Lung microvascular endothelial cell (primary cell): ENCODE data around the gene PTTG1IP. TPM values are rescaled to one million over a fixed set of nuclear protein-coding genes. Genes with fewer than 3 reads are reported as not detected.
A peak's percentile ranks its signal among the peaks of the same experiment; 100 is the strongest.

Experiments
- DNase-seq, 2 donors: peaks; one replicate each; pipeline versions ENCODE4 v3.0.0 to v3.0.0-alpha.2; 2010; ENCODE audit warnings: low read depth in 2 of 2
- total RNA-seq: library from RNA; depleted of rRNA; stranded (reverse); fragments of >200 nt; gene quantifications from 2 replicates; pipeline ENCODE4 v1.2.1, GENCODE V29; 2014

The PTTG1IP gene
- total RNA-seq, 1 donor from 2014 or later, result 379 TPM

GRCh38 chr21:44909719-44910118 is 36.2 kb upstream of the PTTG1IP start:
- DNase-seq, result no peak

- DNase-seq, result no peak
Observed at GRCh38 chr21:44908908-44909307, 35.4 kb upstream of the PTTG1IP start.

GRCh38 chr21:44907966-44908895 is 34.7 kb upstream of the PTTG1IP start:
- no peak for DNase-seq

GRCh38 chr21:44907225-44907965 is 33.9 kb upstream of the PTTG1IP start:
- DNase-seq, result no peak

GRCh38 chr21:44905728-44906090 is 32.2 kb upstream of the PTTG1IP start:
- no peak for DNase-seq

GRCh38 chr21:44905016-44905727 is 31.7 kb upstream of the PTTG1IP start:
- no peak for DNase-seq

- no peak for DNase-seq
Observed at GRCh38 chr21:44904141-44904923, 30.8 kb upstream of the PTTG1IP start.

GRCh38 chr21:44903689-44904088 is 30.2 kb upstream of the PTTG1IP start:
- DNase-seq, result no peak

- DNase-seq, result no peak
Observed at GRCh38 chr21:44903050-44903685, 29.7 kb upstream of the PTTG1IP start.

GRCh38 chr21:44902268-44903049 is 29.0 kb upstream of the PTTG1IP start:
- DNase-seq, result no peak

GRCh38 chr21:44901391-44902074 is 28.0 kb upstream of the PTTG1IP start:
- DNase-seq, result no peak

- DNase-seq, result peak in 1 of 2 donors; percentile 20
Observed at GRCh38 chr21:44900559-44901251, 27.2 kb upstream of the PTTG1IP start.

GRCh38 chr21:44899768-44900558 is 26.5 kb upstream of the PTTG1IP start:
- DNase-seq, result no peak

- no peak for DNase-seq
Observed at GRCh38 chr21:44898851-44899767, 25.6 kb upstream of the PTTG1IP start.

- DNase-seq, result no peak
Observed at GRCh38 chr21:44898011-44898488, 24.6 kb upstream of the PTTG1IP start.

- DNase-seq, result no peak
Observed at GRCh38 chr21:44897326-44898010, 24.0 kb upstream of the PTTG1IP start.
